Skin epidermis (tissue), 12 donors: ENCODE data around the gene LRRC74B.
"Not testable (repeated sequence)": the region's sequence is repeated elsewhere in the genome, so short reads cannot be mapped to it uniquely, and the experiment has no call there.

ENCODE experiments used
- H3K27ac ChIP-seq, 21 experiments: fragments of 200-600 bp; sonication (generic) in 11 of 21; one replicate each; pipeline ENCODE4 v1.5.0; 2020; ENCODE audit warnings: mild to moderate bottlenecking in 3 of 21, inconsistent platforms in 2 of 21, moderate library complexity in 2 of 21
- H3K4me3 ChIP-seq, 7 experiments: fragments of 200-600 bp; sonication (generic) in 2 of 7; one replicate each; pipeline ENCODE4 v1.5.0; 2020; ENCODE audit warnings: inconsistent platforms in 2 of 7, mild to moderate bottlenecking in 2 of 7, moderate library complexity in 1 of 7

LRRC74B gene

GRCh38 chr22:21048965-21049364 lies 3.2 kb downstream of the LRRC74B start:
- not testable (repeated sequence) for H3K4me3 ChIP-seq, H3K27ac ChIP-seq

- Histone ChIP-seq H3K27ac (no peak overlapping the region), H3K4me3 (no peak overlapping the region)
Measured at GRCh38 chr22:21051145-21051830, 5.5 kb downstream of the LRRC74B start.

- Histone ChIP-seq H3K27ac (no peak overlapping the region), H3K4me3 (no peak overlapping the region)
Measured at GRCh38 chr22:21051831-21052400, 6.2 kb downstream of the LRRC74B start.

GRCh38 chr22:21052715-21053459 lies 7.1 kb downstream of the LRRC74B start:
- H3K4me3 ChIP-seq, result no peak overlapping the region
- H3K27ac ChIP-seq, result no peak overlapping the region

- H3K27ac ChIP-seq, result no peak overlapping the region
Measured at GRCh38 chr22:21054046-21054713, 8.4 kb downstream of the LRRC74B start.

GRCh38 chr22:21054714-21055563 lies 9.2 kb downstream of the LRRC74B start:
- Histone ChIP-seq H3K27ac (no peak overlapping the region), H3K4me3 (no peak overlapping the region)

More at GRCh38 chr22:21054046-21054713, 8.4 kb downstream of the LRRC74B start:
- no peak overlapping the region for H3K4me3 ChIP-seq

- H3K4me3 ChIP-seq, result no peak overlapping the region
- no peak overlapping the region for H3K27ac ChIP-seq
Measured at GRCh38 chr22:21055564-21055834, 9.8 kb downstream of the LRRC74B start.

GRCh38 chr22:21055880-21056319 lies 10.2 kb downstream of the LRRC74B start:
- no peak overlapping the region for H3K4me3 ChIP-seq
- H3K27ac ChIP-seq, result no peak overlapping the region

GRCh38 chr22:21060363-21060762 lies 14.6 kb downstream of the LRRC74B start:
- not testable (repeated sequence) for H3K4me3 ChIP-seq, H3K27ac ChIP-seq

GRCh38 chr22:21061660-21062321 lies 16.0 kb downstream of the LRRC74B start:
- not testable (repeated sequence) for H3K27ac ChIP-seq, H3K4me3 ChIP-seq

GRCh38 chr22:21064425-21064824 lies 18.7 kb downstream of the LRRC74B start:
- H3K27ac ChIP-seq, H3K4me3 ChIP-seq: not testable (repeated sequence)

- no peak overlapping the region for H3K4me3 ChIP-seq
- no peak overlapping the region for H3K27ac ChIP-seq
Measured at GRCh38 chr22:21064917-21065864, 19.4 kb downstream of the LRRC74B start.

- H3K4me3 ChIP-seq, result no peak overlapping the region
- H3K27ac ChIP-seq, result no peak overlapping the region
Measured at GRCh38 chr22:21067075-21067900, 21.5 kb downstream of the LRRC74B start.

GRCh38 chr22:21067901-21068680 lies 22.3 kb downstream of the LRRC74B start:
- Histone ChIP-seq H3K4me3 (no peak overlapping the region), H3K27ac (no peak overlapping the region)

- H3K27ac ChIP-seq, result no peak overlapping the region
Measured at GRCh38 chr22:21068681-21069276, 23.0 kb downstream of the LRRC74B start.

GRCh38 chr22:21069375-21069774 lies 23.6 kb downstream of the LRRC74B start:
- H3K27ac ChIP-seq, result no peak overlapping the region
- H3K4me3 ChIP-seq, result no peak overlapping the region

More at GRCh38 chr22:21068681-21069276, 23.0 kb downstream of the LRRC74B start:
- no peak overlapping the region for H3K4me3 ChIP-seq
